ENCODE data around the gene RNF152. TPM values are rescaled to one million over a fixed set of nuclear protein-coding genes. Genes with fewer than 3 reads are reported as not detected.

Gene RNF152
- polyA plus RNA-seq, 1 donor from 2014 or later = 22.9 TPM

- Histone ChIP-seq H3K9ac (ENCODE audit: low read length) (no peak overlapping the region), H2AFZ (ENCODE audit: low read depth, low read length) (no peak overlapping the region), H3K36me3 (ENCODE audit: insufficient read depth, low read length) (no peaks in the 10 kb centered on the region), H4K20me1 (ENCODE audit: insufficient read depth) (no peaks in the 10 kb centered on the region), H3K4me3 (ENCODE audit: low read length) (peak overlapping the region; percentile 16), H3K4me2 (ENCODE audit: low read length) (no peak overlapping the region), H3K79me2 (replicated peaks; ENCODE audit: insufficient read depth, low read length) (no peaks in the 10 kb centered on the region), H3F3A (ENCODE audit: insufficient read depth, low read length, poor library complexity, severe bottlenecking) (no peaks in the 10 kb centered on the region), H3K27ac (ENCODE audit: low read length) (no peak overlapping the region), H3K9me2 (ENCODE audit: insufficient read depth, low read length) (no peaks in the 10 kb centered on the region), H3K9me3 (ENCODE audit: low read length) (no peaks in the 10 kb centered on the region), H3K27me3 (ENCODE audit: insufficient read depth, low read depth, low read length) (no peaks in the 10 kb centered on the region)
- TF ChIP-seq TAF1 (IDR thresholded peaks at IDR 0.05; ENCODE audit: low read depth) (no peak), CTCF (IDR thresholded peaks at IDR 0.05; ENCODE audit: poor library complexity, severe bottlenecking) (no peak), SMC3 (conservative IDR thresholded peaks at IDR 0.05; ENCODE audit: poor library complexity) (no peak), EP300 (conservative IDR thresholded peaks at IDR 0.05; ENCODE audit: poor library complexity, severe bottlenecking) (no peak), POLR2AphosphoS5 (IDR thresholded peaks at IDR 0.05) (no peak), EZH2 (IDR thresholded peaks at IDR 0.05; ENCODE audit: borderline replicate concordance, insufficient read depth, low read length, poor library complexity, severe bottlenecking) (no peak), MXI1 (conservative IDR thresholded peaks at IDR 0.05; ENCODE audit: poor library complexity, severe bottlenecking) (no peak), RAD21 (conservative IDR thresholded peaks at IDR 0.05) (no peak), REST (IDR thresholded peaks at IDR 0.05; ENCODE audit: borderline replicate concordance) (no peak)
Observed at GRCh38 chr18:61855449-61856378, 37.1 kb downstream of the RNF152 start.

- Histone ChIP-seq H3K36me3 (ENCODE audit: insufficient read depth, low read length) (no peaks in the 10 kb centered on the region), H3K79me2 (replicated peaks; ENCODE audit: insufficient read depth, low read length) (no peaks in the 10 kb centered on the region)
Observed at GRCh38 chr18:61854578-61855448, 38.0 kb downstream of the RNF152 start.

More at GRCh38 chr18:61854578-61855448, 38.0 kb downstream of the RNF152 start:
- Histone ChIP-seq H3F3A (ENCODE audit: insufficient read depth, low read length, poor library complexity, severe bottlenecking) (no peaks in the 10 kb centered on the region), H2AFZ (ENCODE audit: low read depth, low read length) (no peak overlapping the region), H3K27ac (ENCODE audit: low read length) (peak overlapping the region; percentile 61), H4K20me1 (ENCODE audit: insufficient read depth) (no peaks in the 10 kb centered on the region), H3K4me2 (ENCODE audit: low read length) (peak overlapping the region; percentile 54), H3K9me3 (ENCODE audit: low read length) (no peaks in the 10 kb centered on the region), H3K4me3 (ENCODE audit: low read length) (peak overlapping the region; percentile 20), H3K9me2 (ENCODE audit: insufficient read depth, low read length) (no peaks in the 10 kb centered on the region), H3K27me3 (ENCODE audit: insufficient read depth, low read depth, low read length) (no peaks in the 10 kb centered on the region), H3K9ac (ENCODE audit: low read length) (no peak overlapping the region)
- no peak for TF ChIP-seq EZH2 (IDR thresholded peaks at IDR 0.05; ENCODE audit: borderline replicate concordance, insufficient read depth, low read length, poor library complexity, severe bottlenecking)
- TF ChIP-seq MXI1 (conservative IDR thresholded peaks at IDR 0.05; ENCODE audit: poor library complexity, severe bottlenecking) = no peak
- peak; percentile 90 for TF ChIP-seq EP300 (conservative IDR thresholded peaks at IDR 0.05; ENCODE audit: poor library complexity, severe bottlenecking)
- no peak for TF ChIP-seq TAF1 (IDR thresholded peaks at IDR 0.05; ENCODE audit: low read depth)
- peak; percentile 25 for TF ChIP-seq RAD21 (conservative IDR thresholded peaks at IDR 0.05)
- no peak for TF ChIP-seq CTCF (IDR thresholded peaks at IDR 0.05; ENCODE audit: poor library complexity, severe bottlenecking)
- TF ChIP-seq REST (IDR thresholded peaks at IDR 0.05; ENCODE audit: borderline replicate concordance) = peak; percentile 77
- no peak for TF ChIP-seq SMC3 (conservative IDR thresholded peaks at IDR 0.05; ENCODE audit: poor library complexity)
- TF ChIP-seq POLR2AphosphoS5 (IDR thresholded peaks at IDR 0.05) = peak; percentile 76
